Measurements from ENCODE around the gene GRIP2.

- TF ChIP-seq CTCF (IDR thresholded peaks at IDR 0.05; ENCODE audit: poor library complexity, severe bottlenecking) (no peak), MXI1 (conservative IDR thresholded peaks at IDR 0.05; ENCODE audit: poor library complexity, severe bottlenecking) (no peak), SMC3 (conservative IDR thresholded peaks at IDR 0.05; ENCODE audit: poor library complexity) (no peak)
Observed at GRCh38 chr3:14505001-14505802, 34.9 kb downstream of the GRIP2 start.
